SK-MEL-5 (cell line): ENCODE results near the gene SDK1. TPM values are rescaled to one million over a fixed set of nuclear protein-coding genes. Genes with fewer than 3 reads are reported as not detected.
A peak's percentile ranks its signal among the peaks of the same experiment; 100 is the strongest.

Experiments used
- DNase-seq: peaks from one replicate; pipeline ENCODE4 v3.0.0-alpha.2; 2016; ENCODE audit warnings: low read depth, low spot score
- in situ Hi-C: cut with HindIII; loops from 2 replicates; pipeline ENCODE4 v1.10.0; 2016; ENCODE audit warnings: low sequenced_read_pairs, high pct_unique_total_duplicates, low pct_unique_long_range_greater_than_20kb
- total RNA-seq: library from RNA; depleted of rRNA; stranded (reverse); fragments of >200 nt; shearing (Covaris generic); gene quantifications from 2 replicates; pipeline ENCODE4 v1.2.3, GENCODE V29; 2014

Gene SDK1
- total RNA-seq, 1 experiment from 2014 or later, result 0.13 TPM

DNA sequence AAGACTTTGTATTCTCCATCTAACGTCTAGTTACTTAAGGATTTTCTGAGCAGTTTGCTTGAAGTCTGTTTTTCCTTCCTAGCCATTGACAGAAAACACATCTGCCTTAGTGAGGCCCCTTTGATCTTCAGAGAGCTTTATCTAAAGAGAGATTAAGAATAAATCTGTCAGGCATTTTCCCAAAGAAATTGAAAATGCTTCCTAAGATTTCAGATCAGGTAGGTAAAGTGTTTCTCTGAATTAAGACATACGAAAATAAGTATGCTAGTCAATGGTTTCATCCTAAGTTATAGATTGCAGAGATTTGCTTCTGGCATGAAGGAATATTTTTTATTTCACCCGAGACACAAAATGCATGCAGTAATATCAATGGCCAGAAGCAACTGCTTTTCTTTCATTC, 168.6 kb downstream of the SDK1 start:
- in situ Hi-C loops, result no loop called here
- DNase-seq, result no peak

DNA sequence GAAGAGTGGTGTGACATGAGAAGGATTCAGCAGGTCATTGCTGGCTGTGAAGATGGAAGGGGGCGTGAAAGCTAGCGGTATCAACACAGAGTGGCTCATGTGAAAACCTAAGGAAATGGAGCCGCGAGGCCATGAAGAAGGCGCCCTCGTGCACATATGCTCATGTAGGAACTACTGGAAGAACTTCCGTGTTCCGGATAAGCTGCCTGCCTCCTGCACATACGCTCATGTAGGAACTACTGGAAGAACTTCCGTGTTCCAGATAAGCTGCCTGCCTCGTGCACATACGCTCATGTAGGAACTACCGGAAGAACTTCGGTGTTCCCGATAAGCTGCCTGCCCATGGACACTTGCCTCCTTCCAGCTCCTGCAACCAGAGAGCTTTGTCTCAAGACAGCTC, 179.1 kb downstream of the SDK1 start:
- in situ Hi-C loops, result no loop called here

DNA sequence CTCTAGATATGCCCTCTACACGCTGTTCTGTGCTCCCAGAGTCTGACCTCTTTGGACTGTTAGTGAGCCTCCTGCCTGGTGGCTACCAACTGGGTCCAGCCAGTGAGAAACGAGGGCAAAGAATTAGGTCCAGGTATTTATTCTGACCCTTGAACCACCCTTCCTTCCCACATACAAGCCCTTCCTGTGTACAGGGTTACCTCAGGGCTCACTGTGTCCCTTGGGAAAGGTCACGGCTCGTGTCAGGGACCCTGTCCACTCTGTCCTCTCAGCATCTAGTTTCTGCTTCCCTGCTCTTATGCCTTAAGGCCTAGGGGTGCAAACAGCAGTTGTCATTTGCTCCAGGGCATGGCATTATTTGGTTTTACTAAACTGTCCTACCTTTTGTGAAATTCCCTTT, 180.4 kb downstream of the SDK1 start:
- in situ Hi-C loops, result no loop called here
- DNase-seq, result no peak

More for the DNA sequence above, 179.1 kb downstream of the SDK1 start:
- DNase-seq, result no peak

DNA sequence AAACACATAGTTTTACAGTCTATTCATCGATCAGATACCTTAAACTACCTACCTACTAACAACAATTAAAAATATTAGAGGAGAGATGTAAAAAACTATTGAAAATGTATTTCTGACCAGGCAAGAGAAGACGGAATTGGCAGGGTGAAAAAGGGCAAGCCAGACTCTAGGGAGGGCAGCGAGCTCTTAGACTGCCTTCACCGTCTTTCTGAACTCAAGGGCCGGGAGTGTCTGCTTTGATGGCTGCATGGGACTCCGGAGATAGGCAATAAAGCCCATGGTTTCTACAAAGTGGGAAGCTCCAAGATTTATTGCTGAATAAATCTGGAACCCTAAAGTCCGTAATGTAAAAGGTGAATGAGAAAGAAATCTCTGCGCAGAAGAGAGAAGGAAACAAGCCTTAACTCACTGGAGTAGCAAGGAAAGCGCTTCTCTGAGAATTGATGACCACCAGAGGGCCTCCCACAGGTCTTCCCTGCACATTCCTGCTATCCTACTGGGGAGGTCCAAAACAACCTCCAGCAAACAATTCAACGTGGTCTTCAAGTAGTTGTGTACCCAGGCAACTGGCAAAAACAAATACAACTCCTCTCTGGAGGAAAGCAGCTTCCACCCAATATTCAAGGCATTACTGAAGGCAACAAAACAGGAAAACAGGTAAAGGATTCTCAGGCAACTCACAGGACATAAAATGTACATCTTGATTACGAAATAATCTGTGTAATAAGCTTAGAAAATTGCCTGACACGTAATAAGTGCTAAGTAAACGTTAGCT, 181.3 kb downstream of the SDK1 start:
- peak; percentile 69 for DNase-seq
- in situ Hi-C loops, result no loop called here

DNA sequence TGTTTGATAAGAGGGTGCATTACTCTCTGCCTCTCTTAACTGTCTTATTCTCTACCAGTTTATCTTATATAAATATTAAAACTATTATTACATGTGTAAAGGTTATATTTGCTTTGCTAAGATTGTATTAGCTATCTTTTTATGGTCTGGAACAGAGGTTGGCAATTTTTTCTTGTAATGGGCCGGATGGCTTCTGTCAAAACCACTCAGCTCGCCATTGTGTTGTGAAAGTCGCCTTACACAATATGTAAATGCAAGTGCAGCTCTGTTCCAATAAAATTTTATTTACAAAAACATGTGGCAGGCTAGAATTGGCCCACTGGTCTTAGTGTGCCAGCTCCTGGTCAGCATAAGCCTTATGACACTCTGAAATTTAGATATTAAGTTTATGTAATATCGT, 185.8 kb downstream of the SDK1 start:
- no peak for DNase-seq
- in situ Hi-C loops, result no loop called here

DNA sequence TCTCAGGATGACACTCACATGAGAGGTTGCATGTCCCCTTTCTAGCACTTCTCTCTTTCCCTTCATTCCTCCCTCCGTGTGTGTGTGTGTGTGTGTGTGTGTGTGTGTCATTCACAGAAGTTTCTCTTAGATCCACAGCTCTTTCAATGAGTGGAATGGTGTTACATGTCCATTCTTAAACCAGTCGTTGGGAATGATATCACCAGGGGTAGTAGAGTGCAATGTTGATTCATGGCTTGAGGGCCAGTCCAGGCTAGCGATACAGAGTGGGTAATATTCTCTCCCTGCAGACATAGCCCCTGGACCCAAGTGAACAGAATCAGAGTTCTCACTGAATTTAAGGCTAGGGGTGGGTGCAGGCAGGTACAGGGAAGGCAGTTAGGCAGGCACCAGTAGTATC, 187.8 kb downstream of the SDK1 start:
- in situ Hi-C loops, result no loop called here
- no peak for DNase-seq

DNA sequence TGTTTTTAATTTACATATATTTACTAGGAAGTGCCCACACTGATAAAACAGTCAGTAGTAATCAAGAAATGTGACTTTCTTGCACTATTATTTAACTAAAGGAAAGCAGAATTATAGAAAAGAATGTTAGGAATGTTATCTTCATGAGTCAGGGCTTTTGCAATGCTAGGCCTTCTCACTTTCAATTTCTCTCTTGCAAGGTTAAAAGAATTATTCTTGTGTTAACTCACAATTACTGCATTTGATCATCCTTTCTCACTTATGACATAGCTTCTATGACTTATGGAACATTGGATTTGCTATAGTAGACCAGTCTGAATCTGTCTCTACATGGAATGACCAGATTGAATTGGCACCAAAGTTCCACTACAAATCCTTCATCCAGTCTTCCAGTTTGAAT, 192.4 kb downstream of the SDK1 start:
- in situ Hi-C loops, result no loop called here
- DNase-seq, result no peak

DNA sequence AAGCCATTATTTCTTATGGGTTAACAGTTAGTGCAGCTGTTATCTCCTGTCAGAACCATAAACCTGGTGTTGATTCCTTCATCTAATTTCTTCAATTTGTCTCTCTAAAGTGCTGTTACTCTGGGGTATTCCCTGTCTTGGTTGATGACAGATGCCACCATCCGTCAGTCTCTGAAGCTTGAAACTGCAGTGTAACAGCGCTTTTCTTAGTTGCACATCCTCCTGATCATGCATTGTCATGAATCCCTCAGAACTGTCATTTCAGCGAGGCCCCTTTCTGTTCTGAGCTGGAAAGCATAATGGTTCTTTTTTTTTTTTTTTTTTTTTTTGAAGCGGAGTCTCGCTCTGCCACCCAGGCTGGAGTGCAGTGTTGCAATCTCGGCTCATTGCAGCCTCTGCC, 193.9 kb downstream of the SDK1 start:
- in situ Hi-C loops, result no loop called here

DNA sequence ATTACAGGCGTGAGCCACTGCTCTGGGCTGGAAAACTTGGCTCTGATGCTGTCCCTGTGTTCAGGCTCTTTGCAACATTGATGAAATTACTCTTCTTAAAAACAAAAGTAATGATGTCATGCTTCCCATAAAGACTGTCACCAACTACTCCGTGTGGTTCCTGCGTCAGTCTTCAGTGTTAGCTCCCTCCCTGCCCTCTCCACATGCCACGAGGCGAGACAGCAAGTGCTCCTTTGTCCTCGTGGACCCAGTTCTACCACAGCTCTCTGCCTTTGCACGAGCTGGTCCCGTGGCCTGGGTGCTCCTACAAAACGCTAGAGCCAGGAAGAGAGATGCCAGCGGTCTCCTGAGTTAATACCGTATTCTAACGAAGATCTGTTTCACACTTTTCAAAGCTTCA, 194.5 kb downstream of the SDK1 start:
- in situ Hi-C loops, result no loop called here
- peak; percentile 22 for DNase-seq

More for the DNA sequence above, 193.9 kb downstream of the SDK1 start:
- DNase-seq, result no peak

DNA sequence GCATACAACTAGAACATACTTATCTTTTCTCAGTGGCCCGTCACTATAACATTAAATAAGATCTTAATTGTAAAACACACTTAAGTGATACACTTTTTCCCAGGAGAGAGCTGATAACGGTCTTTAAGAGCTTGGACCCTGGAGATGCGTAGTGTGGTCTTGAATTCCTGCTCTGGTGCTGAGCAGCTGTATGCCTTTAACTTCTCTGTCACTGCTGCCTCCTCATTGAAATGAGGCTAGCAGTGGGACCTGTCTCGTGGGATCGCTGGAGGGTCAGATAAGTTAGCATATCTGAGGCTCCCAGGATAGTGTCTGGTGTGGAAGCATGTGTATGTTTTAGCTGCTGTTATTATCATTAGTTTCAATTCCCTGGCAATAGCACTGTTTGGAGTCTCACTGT, 194.9 kb downstream of the SDK1 start:
- no peak for DNase-seq
- in situ Hi-C loops, result no loop called here

DNA sequence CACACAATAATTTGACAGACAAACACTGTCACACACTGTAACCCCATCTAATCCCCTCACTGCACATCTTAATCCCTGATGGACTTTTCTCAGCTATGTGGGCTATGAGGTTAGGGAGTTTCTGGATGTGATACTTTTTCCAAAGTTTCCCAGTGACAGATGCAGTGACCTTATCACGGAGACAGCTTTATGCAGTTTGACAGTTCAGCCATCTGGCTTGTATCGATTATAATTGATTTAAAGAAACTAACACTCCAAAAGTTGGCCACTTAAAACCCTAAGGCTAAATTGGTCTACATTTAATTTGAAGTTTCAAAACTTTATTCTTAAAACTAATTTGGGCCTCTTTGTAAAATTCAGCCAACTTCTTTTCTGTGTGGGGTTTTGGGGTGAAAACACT, 196.7 kb downstream of the SDK1 start:
- in situ Hi-C loops, result no loop called here
- DNase-seq, result no peak

DNA sequence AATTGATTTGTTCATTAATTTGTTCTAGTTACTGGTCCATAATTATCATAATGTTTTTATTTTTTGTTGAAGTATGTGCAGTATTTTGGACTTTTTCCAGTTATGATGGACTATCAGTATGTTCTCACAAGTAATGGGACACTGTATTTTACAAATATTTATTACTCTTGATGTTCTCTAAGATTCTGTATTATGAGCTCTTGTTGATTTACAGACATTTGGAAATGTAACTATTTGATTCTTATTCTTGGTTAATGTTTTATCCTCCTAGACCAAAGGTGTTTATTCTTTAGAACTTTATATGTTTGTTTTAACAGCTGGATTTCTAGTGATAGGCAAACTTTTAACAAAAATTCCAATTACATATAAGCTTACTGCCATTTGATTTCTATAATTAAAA, 200.6 kb downstream of the SDK1 start:
- DNase-seq, result no peak
- in situ Hi-C loops, result no loop called here

DNA sequence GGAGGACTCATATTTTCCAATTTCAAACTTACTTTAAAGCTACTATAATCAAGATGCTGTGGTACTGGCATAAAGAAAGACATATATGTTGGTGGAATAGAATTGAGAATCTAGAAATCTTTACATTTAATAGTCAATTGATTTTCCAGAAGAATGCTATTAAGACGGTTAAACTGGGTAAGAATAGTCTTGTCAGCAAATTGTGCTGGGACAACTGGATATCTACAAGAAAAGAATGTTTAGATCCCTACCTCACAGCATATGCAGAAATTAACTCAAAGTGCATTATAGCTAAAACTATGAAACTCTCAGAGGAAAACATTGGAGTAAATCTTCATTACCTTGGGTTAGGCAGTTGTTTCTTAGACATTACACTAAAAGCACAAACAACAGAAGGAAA, 203.3 kb downstream of the SDK1 start:
- in situ Hi-C loops, result no loop called here
- DNase-seq, result no peak

DNA sequence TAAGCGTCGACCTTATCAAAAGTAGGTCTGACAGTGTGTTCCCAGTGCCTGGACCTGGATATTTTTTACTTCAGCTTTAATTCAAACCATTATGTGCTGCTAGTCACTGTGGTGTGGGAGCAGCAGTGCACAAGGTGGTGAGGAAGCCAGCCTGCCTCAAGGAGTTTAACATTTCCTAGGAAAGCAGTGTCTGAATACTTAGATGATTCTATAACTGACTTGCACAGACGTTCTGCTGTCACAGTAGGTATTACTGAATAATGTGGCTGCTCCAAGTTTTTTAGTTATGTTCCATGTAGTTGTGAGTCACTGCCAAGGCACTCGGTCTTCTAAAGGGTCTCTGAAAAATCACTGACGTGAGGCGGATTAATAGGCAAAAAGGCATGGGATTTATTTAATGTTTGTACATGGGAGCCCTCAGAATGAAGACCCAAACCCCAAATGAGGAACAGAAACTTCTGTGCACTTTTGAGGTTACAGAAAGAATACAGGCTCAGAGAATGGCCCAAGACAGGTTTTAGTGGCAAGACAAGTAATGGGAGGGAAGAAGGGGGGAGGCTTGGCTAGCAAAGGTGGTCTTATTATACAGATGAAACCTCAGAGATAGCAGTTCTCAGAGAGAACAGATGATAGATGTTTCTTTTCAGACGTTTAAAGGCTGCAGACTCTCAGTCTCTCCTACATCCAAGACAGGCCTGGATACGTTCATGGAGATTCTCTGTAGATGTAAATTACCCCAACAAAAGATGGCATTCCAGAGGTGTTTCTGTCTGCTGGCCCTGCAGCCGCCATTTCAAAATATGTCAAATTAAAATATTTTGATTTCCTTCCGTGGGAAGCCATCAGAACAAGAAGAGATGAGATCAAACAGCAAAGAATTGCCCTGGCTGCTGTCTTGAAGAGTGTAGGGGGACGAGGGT, 209.3 kb downstream of the SDK1 start:
- in situ Hi-C loops, result no loop called here

DNA sequence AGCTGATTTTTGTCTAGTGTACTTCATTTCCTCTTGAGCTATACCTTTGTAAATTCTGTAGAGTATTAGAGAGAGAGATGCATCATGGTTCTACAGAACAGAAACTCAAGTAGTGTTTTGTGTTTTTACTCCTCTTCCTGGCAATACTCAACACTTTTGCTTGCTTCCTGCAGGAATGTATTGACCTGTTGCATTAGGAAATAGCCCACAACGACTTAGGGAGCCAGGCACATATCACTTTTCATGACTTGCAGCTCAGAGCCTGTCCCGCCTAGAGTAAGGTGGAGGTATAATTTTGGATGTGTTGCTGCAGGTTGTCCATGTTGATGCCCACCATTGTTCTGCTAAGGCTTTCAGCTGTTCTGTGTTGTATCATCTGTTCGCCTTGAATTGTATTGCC, 216.3 kb downstream of the SDK1 start:
- in situ Hi-C loops, result no loop called here
- no peak for DNase-seq

More for the DNA sequence above, 209.3 kb downstream of the SDK1 start:
- DNase-seq, result no peak

DNA sequence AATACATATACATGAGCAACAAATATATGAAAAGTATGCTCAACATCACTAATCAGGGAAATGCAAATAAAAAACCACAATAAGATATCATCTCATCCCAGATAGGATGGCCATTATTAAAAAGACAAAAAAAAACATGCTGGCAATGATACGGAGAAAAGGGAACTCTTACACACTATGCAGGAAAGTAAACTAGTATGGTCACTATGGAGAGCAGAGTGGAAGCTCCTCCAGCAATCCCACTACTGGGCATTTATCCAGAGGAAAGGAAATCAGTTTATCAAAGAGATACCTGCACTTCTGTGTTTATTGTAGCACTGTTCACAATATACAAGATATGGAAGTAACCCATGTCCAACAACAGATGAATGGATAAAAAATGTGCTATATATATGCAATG, 217.5 kb downstream of the SDK1 start:
- in situ Hi-C loops, result no loop called here
- no peak for DNase-seq

DNA sequence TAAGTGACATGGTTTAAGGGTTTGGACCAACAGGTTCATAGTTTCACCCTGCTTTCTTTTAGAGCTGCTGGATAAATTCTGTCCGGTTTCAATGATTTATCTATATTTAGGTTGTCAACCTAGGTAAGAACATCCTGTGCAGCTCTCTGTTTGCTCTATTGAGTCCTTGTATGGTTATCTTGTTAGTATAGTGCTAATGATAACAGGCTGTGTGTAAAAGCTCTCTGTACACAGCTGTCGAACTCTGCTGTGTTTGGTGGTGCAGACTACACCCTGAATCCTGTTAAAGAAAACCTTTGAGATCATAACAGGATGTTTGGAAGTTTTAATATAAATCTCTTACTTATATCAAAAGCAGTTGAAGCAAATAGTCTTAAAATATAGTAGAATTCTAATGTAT, 219.2 kb downstream of the SDK1 start:
- in situ Hi-C loops, result no loop called here
- DNase-seq, result no peak

DNA sequence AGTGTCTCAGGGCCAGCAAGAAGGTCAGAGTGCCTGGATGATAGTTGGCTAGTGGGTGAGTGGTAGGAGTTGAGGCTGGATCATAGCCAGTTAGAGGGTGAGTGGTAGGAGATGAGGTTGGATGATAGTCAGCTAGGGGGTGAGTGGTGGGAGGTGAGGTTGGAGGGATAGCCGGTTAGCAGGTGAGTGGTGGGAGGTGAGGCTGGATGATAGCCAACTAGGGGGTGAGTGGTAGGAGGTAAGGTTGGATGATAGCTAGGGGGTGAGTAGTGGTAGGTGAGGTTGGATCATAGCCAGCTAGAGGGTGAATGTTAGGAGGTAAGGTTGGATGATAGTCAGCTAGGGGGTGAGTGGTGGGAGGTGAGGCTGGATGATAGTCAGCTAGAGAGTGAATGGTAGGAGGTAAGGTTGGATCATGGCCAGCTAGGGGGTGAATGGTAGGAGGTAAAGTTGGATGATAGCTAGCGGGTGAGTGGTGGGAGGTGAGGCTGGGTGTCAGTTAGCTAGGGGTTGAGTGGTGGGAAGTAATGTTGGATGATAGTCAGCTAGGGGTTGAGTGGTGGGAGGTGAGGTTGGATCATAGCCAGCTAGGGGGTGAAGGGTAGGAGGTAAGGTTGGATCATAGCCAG, 226.6 kb downstream of the SDK1 start:
- no peak for DNase-seq
- in situ Hi-C loops, result no loop called here
